Measurements from ENCODE around the gene IL1B. TPM values are rescaled to one million over a fixed set of nuclear protein-coding genes. Genes with fewer than 3 reads are reported as not detected.

The IL1B gene
- total RNA-seq, 1 experiment from 2014 or later: not detected

DNA sequence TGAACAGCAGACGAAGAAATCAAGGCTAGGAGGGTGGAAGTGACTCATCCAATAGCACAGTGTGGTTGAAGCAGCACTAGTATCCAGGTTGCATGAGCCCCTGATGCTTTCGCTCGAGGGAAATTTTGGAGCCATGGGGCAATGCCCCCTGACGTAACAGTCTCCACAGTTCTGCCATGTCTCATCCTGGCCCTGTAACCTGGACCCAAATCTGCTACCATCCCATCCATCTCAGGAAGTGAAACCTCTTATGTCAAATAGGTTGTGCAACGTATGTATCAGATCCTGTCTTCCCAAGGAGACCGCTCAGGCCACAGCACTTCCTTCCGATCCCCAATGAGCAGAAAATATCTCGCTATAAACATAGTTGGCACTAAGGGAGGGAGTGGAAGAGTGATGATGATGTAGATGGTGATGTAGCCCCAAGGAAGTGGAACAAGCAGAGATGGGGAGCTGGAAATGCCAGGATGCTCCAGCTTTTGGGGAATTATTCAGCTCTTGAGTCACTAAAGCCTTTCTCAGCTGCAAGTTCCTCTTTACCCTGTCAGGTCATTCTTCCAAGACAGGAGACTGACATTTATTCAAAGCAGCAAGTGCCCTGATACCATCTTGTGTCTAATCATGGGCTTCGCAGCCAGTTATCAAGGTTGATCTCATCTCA lies 3.0 kb upstream of the IL1B start:
- Histone ChIP-seq H3K9me3 (ENCODE audit: control insufficient read depth, insufficient read depth, low read depth, low read length) (no peaks in the 10 kb centered on the region), H3K4me3 (ENCODE audit: low read depth in 2 of 2, low read length in 2 of 2) (no peak overlapping the region), H3K4me1 (ENCODE audit: control insufficient read depth, insufficient read depth, low read length) (no peaks in the 10 kb centered on the region), H3K27ac (ENCODE audit: low read length) (no peak overlapping the region), H3K36me3 (ENCODE audit: control insufficient read depth, insufficient read depth, low read length) (no peaks in the 10 kb centered on the region), H3K27me3 (ENCODE audit: control insufficient read depth, insufficient read depth, low read length) (peaks cover 2% of the 10 kb centered on the region; the same call in 1 of the 2 replicates)
- DNase-seq (ENCODE audit: low read depth, low spot score) (no peak), ATAC-seq (no peak)
- intact Hi-C loops (cut with micrococcal nuclease; ENCODE audit: unreplicated experiment): no loop called here
- ChIA-PET POLR2A (no interaction called here), CTCF (no interaction called here)
- in situ Hi-C loops (cut with HindIII; ENCODE audit: low pct_unique_long_range_greater_than_20kb, low sequenced_read_pairs): no loop called here
- TF ChIP-seq POLR2AphosphoS5 (IDR thresholded peaks at IDR 0.05; ENCODE audit: low read depth, low read length): no peak
- TF ChIP-seq TCF7L2 (IDR thresholded peaks at IDR 0.05; ENCODE audit: low read depth, low read length): no peak
- no peak for TF ChIP-seq CTCF (IDR thresholded peaks at IDR 0.05)
- no peak for TF ChIP-seq REST (IDR thresholded peaks at IDR 0.05; ENCODE audit: insufficient read depth in 1 of 2, low read depth in 2 of 2, low read length in 1 of 2)
- no peak for TF ChIP-seq SIN3A (IDR thresholded peaks at IDR 0.05; ENCODE audit: borderline replicate concordance, insufficient read depth, low read depth, low read length)
- no TSS peak for BruUV-seq (replicated peaks)

- intact Hi-C loops (cut with micrococcal nuclease; ENCODE audit: unreplicated experiment): no loop called here
- CTCF ChIA-PET: no interaction called here
Measured at GRCh38 chr2:112836163-112836560, 417 bp downstream of the IL1B start.

More at GRCh38 chr2:112836163-112836560, 417 bp downstream of the IL1B start:
- ATAC-seq (no peak), DNase-seq (ENCODE audit: low read depth, low spot score) (no peak)
- Histone ChIP-seq H3K36me3 (ENCODE audit: control insufficient read depth, insufficient read depth, low read length) (no peaks in the 10 kb centered on the region), H3K9me3 (ENCODE audit: control insufficient read depth, insufficient read depth, low read depth, low read length) (no peaks in the 10 kb centered on the region), H3K4me3 (ENCODE audit: low read depth in 2 of 2, low read length in 2 of 2) (no peak overlapping the region), H3K27ac (ENCODE audit: low read length) (no peak overlapping the region), H3K4me1 (ENCODE audit: control insufficient read depth, insufficient read depth, low read length) (no peaks in the 10 kb centered on the region), H3K27me3 (ENCODE audit: control insufficient read depth, insufficient read depth, low read length) (peaks cover 2% of the 10 kb centered on the region; the same call in 1 of the 2 replicates)
- TF ChIP-seq POLR2AphosphoS5 (IDR thresholded peaks at IDR 0.05; ENCODE audit: low read depth, low read length) (no peak), REST (IDR thresholded peaks at IDR 0.05; ENCODE audit: insufficient read depth in 1 of 2, low read depth in 2 of 2, low read length in 1 of 2) (no peak), TCF7L2 (IDR thresholded peaks at IDR 0.05; ENCODE audit: low read depth, low read length) (no peak), SIN3A (IDR thresholded peaks at IDR 0.05; ENCODE audit: borderline replicate concordance, insufficient read depth, low read depth, low read length) (no peak), CTCF (IDR thresholded peaks at IDR 0.05) (no peak)
- in situ Hi-C loops (cut with HindIII; ENCODE audit: low pct_unique_long_range_greater_than_20kb, low sequenced_read_pairs): no loop called here
- BruUV-seq (replicated peaks): no TSS peak
- POLR2A ChIA-PET: no interaction called here
